GM18507 (cell line): ENCODE data around the gene KLRB1.
"Not testable (repeated sequence)": the region's sequence is repeated elsewhere in the genome, so short reads cannot be mapped to it uniquely, and the experiment has no call there.

Experiments used
- DNase-seq: peaks from one replicate; pipeline ENCODE4 v3.0.0; 2011; ENCODE audit warnings: low read depth; ENCODE audit not compliant: insufficient read length; ENCODE audit errors: extremely low spot score
- FAIRE-seq: peaks from 2 replicates; lab custom pipeline; 2011; peaks lifted over from hg19 to GRCh38; lab: Jason Lieb, UNC

KLRB1 gene

DNA sequence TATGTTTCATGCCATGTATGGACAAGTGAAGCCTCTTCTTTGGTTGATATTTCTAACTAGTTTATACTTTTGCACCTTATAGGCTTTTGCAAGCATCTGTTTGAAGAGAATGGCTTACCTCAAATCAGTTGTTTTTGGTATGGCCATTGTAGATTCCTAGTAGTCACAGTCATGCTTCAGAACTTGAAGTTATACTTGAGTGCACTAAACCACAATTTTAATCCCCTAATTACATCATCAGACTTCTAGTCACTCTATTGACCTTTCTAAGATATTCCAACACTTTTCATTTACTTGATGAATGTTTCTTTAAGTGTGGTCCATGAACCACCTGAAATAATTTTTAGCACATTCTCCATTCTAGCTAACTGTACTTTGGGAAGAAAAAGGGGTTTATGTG is 18.6 kb upstream of the KLRB1 start:
- DNase-seq (no peak), FAIRE-seq (no peak)

DNA sequence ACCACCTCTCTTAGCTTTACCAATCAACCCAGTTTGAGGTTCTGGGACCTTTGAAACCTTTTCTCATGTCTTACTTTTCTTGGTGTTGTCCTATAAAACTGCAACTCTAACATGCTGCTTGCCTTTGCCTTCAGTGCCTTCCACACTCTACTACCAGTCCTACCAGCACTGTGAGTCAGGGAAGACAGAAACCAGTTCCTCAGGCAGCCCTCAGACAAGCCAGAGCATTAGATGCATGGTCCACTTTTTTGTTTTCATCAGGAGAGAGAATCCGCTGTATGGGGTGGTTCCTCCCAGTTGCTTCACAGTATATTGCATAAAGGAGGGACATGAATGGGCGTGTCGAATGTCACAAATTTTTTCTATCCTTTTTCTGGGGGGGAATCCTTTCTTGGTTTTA is 17.3 kb upstream of the KLRB1 start:
- DNase-seq = no peak

DNA sequence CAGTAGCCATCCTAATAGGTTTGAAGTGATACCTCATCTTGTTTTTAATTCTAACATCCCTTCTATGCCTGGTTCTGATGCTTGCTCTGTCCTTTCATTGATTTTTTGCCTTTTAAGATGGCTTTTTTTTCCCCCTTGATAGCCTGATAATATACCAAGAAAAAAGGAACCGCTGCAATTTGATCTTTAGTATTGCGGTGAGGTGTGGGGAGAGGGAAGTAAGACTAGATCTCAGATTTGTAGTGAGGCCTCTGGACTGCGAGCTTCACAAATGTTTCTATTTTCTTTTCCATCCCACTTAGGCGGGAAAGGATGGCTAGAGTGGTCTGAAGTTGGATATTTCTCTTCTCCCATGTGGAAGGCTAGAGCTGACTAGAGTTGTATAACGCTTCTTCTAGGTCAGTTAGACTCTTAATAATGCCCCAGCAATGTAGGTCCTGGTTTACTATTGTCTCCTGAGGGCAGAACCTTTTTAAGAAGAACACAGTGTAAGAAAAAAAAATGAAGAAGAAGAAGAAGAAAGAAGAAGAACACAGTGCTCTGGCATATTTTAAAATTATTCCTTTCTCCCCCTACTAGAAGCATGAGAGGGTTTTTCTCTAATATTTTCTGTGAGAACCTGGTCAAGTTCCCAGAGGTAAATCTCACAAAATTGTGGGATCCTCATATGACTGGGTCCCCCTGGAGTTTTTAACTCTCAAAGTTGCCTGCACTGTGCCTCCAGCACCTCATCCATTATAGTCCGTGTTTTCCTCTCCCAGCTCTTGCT is 11.9 kb upstream of the KLRB1 start:
- FAIRE-seq = no peak
- DNase-seq = no peak

More for the DNA sequence above, 17.3 kb upstream of the KLRB1 start:
- no peak for FAIRE-seq

DNA sequence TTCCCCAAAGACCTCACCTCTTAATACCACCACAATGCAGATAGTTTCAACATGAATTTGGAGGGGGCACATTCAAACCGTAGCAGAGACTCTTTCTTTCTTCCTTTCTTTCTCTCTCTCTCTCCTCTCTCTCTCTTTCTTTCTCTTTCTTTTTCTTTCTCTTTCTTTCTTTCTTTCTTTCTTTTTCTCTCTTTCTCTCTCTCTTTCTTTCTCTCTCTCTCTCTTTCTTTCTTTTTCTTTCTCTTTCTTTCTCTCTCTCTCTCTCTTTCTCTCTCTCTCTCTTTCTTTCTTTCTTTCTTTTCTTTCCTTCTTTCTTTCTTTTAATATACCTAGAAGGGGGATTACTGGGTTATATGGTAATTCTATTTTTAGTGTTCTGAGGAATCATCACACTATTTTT is 11.2 kb upstream of the KLRB1 start:
- not testable (repeated sequence) for FAIRE-seq, DNase-seq

DNA sequence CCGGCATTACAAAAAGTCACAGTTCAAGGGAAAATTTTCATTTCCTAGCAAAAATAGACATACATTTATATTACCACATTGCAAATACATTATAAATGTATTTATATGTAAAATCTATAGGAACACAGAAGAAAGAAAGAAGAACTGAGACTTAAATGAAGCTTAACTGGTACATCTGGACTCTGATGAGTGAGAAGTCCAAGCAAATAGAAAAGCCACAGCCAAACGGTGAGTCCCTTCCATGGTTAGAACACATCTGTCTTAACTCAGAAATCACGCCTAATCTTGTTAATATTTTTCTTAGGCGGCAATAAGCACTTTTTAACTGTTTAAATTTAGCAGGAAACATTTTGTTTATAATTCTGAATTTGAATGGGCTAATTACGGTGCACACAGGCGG is 9.4 kb upstream of the KLRB1 start:
- FAIRE-seq = peak; percentile 63

DNA sequence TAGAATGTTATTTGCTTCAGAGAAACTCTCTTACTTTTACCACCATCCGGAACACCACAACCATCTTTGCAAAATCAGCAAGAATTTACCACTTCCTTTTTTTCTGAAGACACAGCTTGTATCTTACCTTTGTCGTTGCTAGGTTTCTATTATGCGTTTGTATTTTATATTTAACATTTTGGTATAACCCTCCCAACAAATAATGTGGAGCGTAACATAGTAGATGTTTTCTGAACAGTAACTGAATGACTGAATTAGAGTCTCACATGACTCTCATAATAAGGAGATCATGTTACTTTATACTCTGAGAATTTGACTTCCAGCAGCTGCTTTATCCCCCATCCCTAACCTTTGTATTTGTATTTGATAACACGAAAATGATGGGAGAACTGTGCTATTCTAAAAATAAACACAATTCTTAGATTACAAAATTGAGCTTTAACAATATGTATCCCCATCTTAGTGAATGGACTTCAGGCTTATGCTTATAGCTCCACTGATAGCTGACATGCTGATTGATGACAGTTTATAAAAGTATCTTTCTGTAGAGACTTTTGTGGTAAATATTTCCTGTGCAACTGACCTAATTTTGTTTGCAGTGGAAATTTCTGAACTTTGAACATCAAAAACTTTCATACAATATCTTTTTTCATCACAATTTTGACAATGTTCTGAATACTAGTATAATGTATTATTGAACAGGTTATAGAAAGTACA is 7.9 kb upstream of the KLRB1 start:
- DNase-seq (no peak), FAIRE-seq (peak; percentile 87)

More for the DNA sequence above, 9.4 kb upstream of the KLRB1 start:
- DNase-seq = no peak

DNA sequence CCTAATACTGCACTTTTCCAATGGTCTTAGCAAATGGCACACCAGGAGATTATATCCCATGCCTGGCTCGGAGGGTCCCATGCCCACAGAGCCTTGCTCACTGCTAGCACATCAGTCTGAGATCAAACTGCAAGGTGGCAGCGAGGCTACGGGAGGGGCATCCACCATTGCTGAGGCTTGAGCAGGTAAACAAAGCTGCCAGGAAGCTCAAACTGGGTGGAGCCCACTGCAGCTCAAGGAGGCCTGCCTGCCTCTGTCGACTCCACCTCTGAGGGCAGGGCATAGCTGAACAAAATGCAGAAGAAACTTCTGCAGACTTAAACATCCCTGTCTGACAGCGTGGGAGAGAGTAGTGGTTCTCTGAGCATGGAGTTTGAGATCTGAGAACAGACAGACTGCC is 2.9 kb upstream of the KLRB1 start:
- not testable (repeated sequence) for FAIRE-seq, DNase-seq

DNA sequence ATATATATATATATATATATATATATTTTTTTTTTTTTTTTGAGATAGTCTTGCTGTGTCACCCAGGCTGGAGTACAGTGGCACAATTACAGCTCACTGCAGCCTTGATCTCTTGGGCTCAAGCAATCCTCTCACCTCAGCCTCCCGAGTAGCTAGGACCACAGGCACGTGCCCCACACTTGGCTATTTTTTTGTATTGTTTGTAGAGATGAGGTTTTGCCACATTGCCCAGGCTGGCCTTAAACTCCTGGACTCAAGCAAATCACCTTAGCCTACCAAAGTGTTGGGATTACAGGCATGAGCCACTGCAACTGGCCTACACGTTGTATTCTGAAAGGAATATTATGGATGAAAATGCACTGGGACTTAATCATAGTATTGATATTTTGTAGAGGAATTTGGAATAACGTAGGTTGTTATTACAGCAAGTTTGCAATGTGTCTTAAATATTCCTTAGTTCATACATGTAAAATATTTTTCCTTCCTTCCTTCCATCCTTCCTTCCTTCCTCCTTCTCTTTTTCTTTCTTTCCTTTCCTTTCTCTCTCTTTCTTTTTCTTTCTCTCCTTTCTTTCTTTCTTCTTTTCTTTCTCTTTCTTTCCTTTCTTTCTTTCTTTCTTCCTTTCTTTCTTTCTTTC is 862 bp downstream of the KLRB1 start:
- DNase-seq (no peak), FAIRE-seq (no peak)

DNA sequence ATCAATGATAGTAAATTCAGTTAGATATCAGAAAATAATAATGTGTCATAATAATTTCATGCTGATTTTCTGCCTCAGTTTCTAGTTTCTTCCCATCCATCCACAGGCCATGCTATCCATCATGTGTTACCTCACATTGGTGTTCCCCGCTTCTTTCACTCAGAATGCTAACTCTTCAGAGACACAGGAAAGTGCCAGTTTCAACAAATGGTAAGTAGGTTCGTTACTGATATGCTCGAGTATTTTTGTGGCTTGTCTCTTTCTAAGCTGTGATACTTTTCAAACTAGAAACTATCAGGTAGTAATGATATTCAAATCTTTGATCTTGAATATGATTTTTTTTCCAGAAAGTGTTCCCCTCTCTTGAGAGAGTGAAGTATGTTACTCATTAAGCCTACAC is 1.5 kb downstream of the KLRB1 start:
- FAIRE-seq (no peak), DNase-seq (no peak)

DNA sequence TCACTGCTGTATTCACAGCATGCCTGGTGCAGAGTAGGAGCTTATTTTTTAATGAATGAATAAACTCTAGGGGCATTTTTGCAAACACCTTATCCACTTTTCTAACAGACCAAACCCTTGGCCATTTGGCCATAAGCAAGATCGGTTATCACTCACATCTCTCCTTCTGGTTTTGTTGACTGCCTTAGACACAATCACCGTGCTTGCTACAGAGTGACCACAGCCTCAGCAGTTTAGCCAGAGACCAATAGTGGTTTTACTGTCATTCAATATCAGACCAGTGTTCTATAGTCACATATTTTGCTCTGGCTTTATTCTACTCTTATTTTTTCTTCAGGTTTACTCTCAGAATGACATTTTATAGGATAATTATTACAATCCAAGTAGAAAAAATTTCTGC is 2.2 kb downstream of the KLRB1 start:
- DNase-seq = no peak
- no peak for FAIRE-seq

DNA sequence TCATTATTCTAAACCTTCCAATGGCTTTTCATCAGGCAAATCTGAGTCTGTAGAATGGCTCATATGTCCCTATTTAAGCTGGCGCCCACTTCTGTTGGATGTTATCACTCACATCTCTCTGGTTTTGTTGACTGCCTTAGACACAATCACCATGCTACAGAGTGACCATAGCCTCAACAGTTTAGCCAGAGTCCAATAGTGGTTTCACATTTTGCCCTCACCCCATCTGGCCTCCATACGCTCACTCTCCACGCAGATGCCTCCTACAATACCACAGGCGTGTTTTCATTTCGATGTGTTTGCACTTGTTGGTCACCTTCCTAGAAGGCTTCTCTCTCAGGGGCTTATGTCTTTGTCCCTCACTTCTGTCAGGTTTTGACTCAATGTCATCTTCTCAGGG is 3.4 kb downstream of the KLRB1 start:
- FAIRE-seq (no peak), DNase-seq (no peak)

DNA sequence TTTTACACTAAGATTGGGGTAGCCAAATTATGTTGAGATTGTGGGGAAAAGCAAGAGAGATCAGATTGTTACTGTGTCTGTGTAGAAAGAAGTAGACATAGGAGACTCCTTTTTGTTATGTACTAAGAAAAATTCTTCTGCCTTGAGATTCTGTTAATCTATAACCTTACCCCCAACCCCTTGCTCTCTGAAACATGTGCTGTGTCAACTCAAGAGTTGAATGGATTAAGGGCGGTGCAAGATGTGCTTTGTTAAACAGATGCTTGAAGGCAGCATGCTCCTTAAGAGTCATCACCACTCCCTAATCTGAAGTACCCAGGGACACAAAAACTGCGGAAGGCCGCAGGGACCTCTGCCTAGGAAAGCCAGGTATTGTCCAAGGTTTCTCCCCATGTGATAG is 7.3 kb downstream of the KLRB1 start:
- FAIRE-seq, DNase-seq: not testable (repeated sequence)

DNA sequence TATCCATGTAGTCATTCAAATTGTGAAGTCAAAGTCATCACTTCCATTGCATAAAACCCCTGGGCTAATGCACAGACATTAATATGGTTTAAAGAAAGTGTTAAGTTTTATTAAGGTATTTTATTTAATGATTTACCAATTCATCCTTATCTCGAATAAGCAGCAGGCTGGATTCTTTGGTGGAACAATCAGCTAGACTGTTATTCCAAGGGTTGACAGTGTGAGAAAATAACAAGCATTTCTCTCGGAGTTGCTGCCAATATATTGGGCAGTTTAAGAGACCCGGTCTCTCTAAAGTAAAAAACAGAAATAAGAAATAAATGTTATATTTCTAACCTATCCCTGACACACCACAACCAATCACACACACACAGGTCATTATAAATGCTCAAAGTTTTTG is 9.4 kb downstream of the KLRB1 start:
- FAIRE-seq = no peak
- no peak for DNase-seq

DNA sequence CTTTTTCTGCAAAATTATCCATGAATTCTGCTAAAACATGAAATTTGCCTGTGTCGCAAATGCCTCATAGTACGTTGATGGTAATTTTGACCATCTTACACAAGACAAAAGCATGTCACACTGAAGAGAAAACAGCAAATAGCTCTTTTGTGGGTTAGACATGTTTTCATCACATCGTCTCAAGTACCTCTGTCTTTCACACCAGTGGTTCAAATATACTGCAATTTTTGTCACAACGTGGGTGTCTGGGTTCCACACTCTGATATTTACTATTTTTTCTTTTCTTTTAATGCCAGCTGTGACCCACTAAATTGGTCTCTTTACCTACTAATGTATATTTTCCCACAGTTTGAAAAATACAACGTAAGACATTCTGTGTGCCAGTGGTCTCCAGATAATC is 10.4 kb downstream of the KLRB1 start:
- FAIRE-seq (no peak), DNase-seq (no peak)

DNA sequence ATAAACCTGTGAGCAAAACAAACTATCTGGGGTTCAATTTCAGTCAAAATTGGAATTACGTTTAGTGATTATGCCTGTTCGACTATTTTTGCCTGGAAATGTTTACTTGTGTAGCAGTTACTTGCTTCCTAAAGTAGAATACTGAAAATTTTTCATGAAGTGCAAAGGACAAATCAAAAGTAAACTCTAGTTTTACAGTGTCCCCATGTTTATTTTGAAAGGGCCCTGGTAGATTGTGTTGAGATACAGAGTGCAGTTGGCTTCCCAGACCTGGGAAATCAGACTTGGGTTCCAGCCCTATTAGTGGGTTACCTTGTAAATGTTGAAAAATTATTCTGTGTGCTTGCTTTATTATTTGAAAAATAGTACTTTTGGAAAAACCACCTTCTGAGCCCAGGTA is 17.3 kb downstream of the KLRB1 start:
- DNase-seq (no peak), FAIRE-seq (no peak)

DNA sequence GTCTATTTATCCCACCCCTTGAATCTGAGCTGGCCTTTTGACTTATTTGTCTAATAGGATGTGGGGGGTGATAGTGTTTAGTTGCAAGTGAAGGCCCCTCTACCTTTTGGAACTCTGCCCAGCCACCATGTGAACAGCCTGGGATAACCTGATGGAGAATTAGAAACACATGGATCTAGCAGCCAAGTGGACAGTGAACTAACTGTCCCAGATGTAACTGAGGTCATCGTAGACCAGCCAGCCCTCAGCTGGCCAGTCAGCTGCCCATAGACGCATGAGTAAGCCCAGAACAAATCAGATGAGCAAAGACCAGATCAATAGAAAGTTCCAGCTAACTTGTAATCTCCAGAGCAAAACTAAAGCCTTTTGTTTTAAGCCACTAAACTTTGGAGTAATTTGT is 19.0 kb downstream of the KLRB1 start:
- DNase-seq = no peak
- no peak for FAIRE-seq

DNA sequence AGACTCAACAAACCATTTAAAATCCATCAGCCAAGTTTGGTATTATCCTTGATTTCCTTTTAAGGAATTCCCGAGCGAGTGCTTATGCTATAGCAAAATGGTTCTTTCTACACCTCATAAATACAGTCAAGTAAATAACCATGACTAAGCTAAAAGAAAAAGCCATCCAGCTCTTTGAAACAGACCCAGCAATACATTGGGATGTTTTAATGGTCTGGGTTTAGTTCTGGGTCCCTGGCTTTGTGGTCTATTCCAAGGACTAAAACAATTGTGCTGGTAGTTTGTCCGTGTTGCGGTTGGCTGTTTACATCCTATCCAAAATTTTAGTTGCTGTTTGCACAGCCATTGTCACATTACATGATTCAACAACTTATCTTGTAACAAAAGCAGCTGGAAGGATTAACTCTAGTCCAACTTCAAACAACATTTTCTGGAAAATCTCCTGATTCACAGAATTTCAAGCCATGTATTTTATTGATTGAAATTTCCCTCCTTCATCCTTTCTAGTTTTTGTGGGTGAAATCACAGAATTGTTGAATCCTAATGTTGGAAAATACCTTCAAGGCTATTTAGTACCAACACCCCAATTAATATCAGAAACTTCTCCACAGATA is 19.6 kb downstream of the KLRB1 start:
- DNase-seq (no peak), FAIRE-seq (no peak)

DNA sequence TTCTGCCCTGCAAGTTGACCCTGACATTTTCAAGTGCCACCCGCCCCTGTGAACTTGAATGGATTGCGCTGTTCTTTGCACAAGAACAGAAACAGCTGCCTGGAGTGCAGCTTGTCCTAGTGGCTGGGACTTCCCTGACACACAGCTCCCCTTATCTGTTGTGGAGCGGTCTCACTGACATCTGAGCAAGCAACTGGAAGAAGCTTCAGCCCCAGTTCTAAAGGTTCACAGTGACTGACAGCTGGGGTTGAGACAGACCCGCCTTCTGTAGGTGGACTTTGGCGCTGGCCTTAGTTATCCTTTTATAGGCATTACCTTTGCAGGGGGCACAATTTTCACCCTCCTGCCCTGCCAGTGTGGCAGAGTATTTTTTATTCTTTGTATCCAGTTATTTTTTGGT is 30.0 kb downstream of the KLRB1 start:
- not testable (repeated sequence) for DNase-seq, FAIRE-seq

DNA sequence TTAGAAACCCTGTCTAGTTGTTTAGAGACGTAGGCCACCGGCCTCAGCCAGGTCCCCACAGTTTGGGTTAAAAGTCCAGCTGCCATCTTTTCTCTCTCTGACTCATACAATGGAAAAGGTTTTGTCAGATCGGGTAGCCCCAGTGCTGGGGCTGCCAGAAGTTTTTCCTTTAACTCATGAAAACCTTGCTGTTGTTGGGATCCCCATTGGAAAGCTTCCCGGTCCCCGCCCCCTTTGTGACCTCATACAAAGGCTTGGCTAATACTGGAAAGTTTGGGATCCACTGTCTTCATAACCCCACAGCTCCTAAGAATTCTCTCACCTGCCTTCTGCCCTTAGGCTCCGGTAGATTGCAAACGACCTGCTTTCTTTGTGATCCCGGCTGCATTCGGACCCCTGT is 40.6 kb downstream of the KLRB1 start:
- FAIRE-seq = not testable (repeated sequence)

DNA sequence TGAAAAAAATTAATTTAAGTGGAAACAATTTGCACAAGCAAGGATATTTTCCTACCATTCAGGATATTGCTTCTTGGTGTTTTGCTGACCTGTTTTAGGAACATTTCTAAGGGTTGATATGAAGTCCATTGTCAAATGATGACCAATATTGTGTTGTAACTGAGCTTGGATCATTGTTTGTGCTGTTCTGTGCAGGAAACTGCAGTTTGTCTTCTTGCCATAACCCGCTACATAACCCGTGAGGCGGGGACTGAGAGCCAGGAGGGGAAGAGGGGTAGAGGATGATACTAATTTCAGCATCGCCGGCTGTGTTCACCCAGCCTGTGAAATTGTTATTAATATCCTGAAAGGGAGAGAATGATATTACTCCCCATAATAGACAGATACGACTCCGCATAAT is 41.6 kb downstream of the KLRB1 start:
- FAIRE-seq, DNase-seq: not testable (repeated sequence)

More for the DNA sequence above, 40.6 kb downstream of the KLRB1 start:
- DNase-seq = not testable (repeated sequence)
